HG02852 (cell line): ENCODE data around the gene CCDC192.

Source experiments
- ATAC-seq: cut with Tn5 transposase; IDR thresholded peaks from one replicate; pipeline ENCODE4 v1.9.1; 2021; ENCODE audit warnings: mild to moderate bottlenecking, moderate library complexity; ENCODE audit not compliant: unreplicated experiment

The CCDC192 gene

DNA sequence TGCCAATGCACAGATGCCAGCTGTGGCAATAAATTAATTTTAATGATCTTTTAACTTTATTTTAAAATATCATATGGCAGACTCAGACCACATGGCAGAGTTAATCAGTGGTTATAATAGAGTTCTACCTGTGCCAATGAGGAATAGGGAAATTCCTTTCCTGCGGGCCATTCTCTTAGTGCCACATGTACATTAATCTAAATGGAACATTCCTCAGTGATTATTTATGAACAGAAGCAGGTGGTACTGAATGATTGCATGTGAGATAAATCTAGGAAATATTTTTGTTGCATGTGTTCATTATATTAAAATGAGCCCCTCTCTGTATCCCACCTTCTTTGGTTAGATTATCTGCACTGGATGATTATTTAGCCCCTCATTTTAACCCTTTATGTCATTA is 102.3 kb downstream of the CCDC192 start:
- no peak for ATAC-seq

DNA sequence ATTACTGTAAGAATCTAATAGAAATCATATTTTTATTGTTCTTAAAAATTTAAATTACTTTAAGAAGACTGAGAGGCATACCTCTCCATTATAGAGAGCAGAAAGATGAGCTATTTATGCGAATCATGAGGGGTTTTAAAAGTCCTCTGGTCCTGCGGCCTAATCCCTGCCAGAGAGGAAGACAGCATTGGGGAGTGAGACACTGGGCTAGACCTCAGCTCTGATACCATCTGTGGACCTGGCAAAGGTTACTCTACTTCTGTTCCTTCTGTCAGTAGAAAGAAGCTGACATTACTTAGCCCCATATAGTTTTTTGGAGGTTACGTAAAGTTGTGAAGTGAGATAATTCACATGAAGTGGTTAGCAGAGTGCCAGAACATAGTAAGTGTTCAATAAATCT is 103.6 kb downstream of the CCDC192 start:
- ATAC-seq, result no peak

DNA sequence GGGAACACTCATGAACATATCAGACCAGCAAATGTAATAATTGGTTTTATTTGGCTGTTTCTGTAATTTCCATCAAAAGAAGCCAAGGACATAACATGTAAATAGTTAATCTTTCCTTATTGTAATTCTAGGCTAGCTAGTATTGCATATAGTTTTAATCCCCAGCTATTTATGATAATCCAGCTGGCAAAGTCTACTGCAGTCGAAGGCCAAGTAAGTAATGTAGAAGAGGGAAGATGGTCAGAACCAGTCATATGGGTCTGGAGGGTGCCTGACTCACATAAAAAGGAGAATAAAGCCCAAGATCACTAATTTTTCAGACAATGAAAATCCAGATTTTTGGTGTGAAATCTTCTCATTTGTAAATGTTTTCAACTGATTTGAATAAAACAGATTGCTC is 106.3 kb downstream of the CCDC192 start:
- ATAC-seq, result no peak

DNA sequence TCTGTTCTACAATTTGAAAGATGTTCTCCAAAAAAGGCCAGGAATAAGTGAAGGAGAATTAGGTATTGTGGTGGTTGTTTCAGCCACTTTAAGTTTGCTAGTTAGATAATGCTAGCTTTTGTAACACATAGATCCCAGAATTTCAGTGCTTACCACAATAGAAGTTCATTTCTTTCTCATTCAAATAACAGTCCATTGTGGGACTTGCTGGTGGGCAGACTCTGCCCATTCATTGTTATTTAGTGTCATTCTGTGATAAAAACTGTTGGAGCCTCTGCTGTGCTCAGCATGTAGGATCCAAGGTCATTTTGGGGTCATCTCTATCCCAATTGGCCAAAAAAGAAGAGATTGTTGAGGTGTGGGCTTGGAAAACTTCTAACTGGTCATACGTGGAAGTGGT is 106.8 kb downstream of the CCDC192 start:
- ATAC-seq, result no peak

DNA sequence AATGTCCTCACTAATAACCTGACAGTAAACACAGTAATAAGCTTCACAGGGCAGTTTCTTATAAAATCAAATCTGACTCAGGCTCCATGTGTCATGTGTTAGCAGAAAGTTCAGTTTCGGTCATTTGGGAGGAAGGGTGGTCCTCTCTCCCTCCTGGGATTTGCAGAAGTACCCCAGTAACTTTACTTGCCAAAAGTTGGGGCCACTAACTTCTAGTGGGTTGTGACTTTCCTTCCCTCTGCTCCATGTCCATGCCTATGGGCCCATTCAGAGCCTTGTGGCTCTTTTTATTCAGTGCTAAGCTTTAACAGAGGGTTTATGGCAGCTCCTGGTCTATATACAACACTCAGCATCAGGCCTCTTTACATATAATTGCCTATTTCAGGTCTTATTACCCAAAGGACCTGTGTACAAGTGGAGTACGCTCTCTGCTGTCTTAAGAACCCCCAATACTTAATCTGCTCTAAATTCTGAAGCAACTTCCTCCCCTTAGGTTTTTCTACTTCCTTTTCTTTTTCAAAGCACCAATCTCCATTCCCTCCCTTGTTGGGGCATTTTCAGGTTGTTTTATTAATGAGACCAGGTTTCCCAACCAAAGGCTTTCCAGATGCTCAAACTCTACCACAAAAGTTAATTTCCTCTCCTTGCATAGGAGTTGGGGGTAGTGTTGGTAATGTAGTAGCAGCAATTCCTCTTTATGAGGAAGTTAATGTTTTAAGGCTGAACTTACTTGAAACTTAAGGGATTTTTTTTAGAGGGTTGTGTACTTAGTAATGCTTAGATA is 107.7 kb downstream of the CCDC192 start:
- no peak for ATAC-seq

DNA sequence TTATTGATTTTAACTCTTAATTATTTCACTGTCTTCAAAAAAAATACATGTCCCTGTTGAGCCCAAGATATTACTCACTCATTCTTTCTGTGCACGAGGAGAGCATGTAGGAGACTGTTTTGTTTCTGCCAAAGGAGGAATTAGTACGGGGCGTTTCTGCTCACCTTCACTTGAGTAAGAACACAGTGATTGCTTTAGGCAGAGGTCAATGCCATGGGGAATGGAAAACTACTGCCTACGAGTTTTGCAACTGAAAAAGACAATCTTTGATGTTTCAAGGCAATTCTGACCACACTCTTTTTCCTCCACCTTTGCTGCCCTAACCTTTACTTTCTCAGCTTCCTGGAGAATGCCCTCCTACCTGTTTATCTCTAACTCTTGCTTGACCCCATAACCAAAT is 109.4 kb downstream of the CCDC192 start:
- ATAC-seq, result no peak

DNA sequence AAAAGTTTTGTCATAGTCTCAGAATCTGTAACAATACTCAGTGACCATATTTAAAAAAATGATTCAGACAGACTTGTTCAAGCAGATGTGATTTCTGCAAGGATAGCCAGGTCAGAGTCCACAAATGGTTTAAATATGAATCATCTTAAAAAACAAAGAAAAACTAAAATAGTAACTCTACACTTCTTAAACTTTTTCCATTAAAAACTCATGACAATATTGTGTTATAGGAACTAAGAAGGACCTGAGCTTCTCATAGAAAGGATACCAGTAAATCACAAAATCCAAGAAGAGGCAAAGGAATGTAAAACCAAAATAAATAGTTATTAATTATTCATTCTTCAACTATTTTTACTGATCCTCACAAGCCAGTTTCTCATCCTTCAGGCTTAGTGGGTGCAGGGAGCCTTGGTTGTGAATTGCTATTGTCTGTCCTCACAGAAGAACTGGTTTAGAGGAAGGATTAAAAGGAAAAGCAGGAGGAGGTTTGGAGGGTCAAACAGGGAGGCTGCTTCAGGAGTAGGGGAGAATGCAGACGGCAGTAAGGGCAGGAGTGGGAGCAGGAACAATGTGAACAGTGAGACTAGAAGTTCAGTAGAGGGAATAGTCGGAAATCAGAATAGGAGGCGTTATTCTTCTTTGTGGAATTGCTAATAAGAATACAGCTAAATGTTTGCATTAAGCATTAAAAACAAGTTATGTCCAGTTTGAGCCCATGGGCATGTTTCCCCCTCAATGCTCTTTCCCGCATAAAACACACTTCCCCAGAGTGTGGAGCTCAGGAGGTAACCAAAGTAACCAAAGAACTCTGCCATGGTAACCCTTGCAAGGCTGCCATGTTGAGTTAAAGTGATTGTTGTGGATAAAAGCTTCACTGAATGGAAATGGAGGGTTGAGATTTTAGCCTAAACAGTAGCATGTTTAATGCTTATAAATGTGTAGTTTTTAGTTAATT is 110.7 kb downstream of the CCDC192 start:
- ATAC-seq, result no peak

DNA sequence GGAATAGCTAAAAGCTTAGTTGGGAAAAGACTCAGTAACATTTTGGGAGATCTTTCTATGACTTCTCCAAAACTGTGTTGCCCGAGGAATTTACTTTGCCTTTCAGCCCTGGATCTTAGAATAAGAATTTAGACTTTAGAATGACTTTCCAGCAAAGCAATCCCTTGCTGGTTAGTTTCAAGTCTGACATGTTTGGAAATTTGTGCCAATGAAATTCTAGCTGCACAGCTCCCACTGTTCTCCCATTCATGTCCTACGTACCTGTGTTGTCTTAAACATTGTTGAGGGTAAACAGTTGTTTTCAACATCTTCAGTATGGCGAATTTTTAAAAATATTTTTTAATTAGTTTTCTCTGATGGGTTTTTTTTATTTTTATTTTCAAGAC is 111.4 kb downstream of the CCDC192 start:
- no peak for ATAC-seq

DNA sequence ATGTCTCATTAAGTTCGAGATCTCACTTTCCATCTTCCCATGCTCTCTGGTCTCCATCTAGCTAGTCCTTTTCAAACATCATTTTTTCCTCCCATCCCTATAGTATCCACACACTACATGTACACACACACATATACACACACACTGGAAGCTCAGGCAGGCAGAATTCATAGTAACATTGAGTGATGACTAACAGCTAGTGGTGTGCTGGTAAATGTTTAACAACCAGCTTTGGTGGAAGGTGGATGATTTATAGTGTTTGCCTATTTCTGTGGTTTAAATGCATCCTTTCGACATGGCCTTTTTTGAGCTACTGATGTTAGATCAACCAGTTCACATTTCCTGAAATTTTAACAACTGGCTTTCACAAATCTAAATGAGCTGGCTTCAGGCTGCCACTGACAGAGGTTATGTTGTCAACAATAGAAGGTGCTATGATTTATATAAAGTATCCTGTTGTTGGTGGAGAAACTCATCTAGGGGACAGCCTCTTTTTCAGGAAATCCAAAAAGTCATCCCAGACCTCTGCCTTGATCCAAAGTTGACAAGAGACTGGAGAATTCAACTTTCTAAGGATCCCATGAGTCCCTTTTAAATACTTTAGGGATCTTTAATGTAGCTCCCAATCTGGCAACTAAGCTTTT is 117.8 kb downstream of the CCDC192 start:
- ATAC-seq, result no peak

DNA sequence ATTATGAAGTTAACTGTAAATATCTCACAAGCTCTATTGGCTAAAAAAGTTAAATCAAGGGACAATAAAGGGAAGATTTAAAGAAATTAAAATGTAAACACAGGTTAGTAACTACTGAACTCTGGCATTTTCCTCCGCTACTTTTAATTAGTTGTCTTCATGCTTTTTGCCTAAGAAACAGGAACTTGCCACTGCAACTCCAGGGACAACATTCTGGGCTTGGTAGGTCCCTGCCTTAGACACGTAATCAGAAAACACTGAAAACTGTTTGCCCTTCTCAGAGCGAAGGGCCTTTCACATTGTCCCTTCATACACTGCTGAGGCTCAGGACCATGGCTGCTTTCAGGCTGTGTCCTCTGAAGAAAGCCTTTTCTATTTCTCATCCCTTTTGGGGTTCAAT is 118.7 kb downstream of the CCDC192 start:
- no peak for ATAC-seq

DNA sequence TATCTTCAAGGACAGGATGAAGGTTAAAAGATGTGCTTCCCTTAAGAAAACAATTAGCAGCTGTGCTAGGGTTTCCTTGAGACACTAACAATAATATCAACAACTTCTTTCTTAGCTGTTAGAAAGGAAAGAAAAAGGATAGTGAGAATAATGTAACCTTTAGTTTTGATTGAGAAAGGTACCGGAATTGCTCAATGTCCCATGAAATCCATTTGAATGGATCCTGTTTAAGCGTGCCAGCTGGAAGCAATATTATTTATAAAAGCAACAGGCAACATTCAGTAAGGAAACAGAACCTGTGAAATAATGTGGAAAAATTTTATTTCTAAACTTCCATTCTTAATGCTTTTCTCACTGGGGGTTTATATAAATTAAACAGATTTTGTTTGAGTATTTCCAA is 120.9 kb downstream of the CCDC192 start:
- no peak for ATAC-seq

DNA sequence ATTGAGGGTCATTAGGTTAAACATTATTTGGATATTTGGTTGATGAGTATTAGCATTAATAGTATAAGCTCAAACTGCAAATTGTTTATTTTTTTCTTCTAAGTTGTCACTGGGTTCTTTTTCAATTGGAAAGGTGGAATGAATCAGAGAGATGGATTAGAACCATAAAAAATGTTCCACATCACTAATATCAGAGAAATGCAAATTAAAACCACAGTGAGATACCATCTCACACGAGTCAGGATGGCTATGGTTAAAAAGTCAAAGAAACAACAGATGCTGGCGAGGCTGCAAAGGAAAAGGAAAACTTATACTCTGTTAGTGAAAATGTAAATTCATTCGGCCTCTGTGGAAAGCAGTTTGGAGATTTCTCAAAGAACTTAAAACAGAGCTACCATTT is 122.8 kb downstream of the CCDC192 start:
- ATAC-seq, result no peak

DNA sequence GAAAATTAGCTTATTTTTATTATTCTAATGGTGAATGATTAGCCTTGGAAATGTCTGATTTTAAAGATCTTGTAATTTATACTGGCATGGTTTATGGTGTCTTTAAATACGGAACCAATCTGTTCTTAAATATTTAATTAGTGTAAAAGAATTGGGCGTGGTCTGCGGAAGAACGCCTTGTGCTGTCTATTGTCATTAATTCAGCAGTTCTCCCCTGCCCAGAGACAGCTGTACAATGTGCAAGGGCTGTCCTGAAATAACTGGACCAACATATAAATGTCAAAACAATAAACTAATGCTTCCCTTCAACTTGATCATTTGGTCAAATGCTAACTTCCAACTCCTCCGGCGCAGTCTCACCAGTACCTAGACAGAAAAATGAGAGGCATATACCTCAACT is 124.3 kb downstream of the CCDC192 start:
- ATAC-seq, result no peak

DNA sequence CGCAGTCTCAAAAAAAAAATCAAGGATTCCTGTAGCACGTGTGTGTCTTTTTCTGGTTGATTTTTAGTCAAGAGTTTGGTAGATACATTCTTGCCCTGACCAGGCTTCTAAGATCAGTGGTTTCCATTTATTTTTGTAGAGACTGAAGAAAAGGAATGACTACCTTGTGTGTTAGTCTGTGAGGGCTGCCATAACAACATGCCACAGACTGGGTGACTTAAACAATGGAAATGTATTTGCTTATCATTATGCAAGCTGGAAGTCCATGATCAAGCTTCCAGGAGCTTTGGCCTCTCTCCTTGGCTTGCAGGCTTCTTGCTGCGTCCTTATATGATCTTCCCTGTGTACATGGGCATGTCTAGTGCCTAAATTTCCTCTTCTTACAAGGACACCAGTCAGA is 127.0 kb downstream of the CCDC192 start:
- ATAC-seq, result no peak

DNA sequence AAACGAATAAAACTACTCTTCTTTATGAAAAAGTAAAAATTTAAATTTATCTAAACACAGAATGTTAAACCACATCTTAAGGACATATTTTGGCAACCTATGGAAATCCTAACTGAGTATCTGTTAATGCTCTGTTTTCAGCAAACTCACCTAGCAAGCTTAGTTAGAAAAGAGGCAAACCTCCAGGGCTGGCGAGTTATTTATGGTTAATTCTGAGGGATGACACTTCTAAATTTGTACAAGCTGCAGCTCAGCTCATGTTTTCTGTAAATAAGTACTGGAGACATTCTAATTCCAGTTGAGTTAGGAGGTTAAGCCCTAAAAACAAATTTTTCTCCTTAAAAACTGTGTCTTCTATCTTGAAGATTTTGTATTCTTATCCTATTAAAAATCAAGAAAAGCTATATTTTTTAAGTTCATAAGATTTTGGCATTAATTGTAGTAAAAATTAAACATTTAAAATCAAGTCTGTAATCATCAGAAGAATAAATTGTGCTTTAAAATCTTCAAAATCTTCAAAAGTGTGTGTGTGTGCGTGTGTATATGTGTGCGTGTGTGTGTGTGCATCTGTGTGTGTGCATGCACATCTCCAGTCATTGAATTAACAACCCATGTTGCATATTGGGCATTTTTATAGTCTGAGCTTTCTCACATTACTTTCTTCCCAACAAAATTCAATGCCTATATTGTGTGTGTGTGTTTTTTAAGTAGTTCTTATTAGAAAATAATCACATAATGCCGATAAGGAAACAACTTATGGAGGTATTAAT is 127.8 kb downstream of the CCDC192 start:
- ATAC-seq, result no peak

DNA sequence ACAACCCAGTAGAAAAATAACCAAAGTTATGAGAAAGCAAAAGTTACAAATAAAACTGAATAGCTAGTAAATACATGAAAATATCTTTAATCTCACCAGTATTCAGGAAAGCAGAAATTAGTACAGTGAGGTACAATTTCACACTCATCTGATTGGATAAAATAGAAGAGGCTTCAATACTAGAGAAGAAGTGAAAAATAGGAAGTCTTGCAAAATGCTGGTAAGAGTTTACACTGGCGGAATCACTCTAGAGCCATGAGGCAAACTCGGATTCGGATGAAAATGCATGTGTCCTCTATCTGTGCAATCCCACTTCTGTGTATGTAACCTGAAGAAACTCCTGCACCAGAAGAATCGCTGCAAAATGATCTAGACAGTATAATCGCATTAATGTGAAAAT is 128.9 kb downstream of the CCDC192 start:
- no peak for ATAC-seq

DNA sequence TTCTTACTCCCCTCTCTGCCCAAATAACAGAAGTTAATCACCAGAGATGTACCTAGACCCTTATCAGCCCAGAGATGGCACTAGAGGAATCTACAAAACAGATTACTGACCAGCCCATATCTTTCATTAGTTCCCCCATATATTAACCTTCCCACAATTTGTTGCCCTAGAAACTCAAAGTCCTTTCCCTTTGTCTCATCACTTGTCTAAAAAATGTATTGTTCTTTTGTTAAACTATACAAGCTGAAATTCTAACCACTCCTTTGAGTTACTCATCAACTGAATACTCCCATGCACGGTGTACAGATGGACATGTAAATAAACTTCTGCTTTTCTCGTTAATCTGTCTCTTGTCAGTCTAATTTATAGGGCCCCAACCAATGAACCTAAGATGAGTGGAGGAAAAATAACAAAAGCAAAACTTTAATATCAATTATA is 130.9 kb downstream of the CCDC192 start:
- ATAC-seq, result no peak

DNA sequence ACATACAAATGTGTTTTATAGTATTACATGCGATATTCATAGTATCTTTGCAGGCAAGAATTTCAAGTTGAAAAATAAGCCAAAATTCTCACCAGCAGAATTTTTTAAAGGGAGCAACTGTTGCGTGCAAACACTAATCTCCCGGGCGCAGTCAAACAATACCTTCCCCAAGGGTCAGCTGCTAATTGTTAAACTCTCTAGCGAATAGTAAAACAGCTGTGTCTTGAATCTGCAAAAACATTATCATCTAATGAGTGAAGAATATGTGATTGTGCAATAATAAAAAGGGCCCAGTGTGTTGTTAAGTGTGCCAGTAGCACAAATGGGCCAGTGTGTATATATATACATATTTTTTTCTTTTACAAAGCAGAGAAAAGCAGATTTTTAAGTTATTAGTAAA is 131.4 kb downstream of the CCDC192 start:
- no peak for ATAC-seq

DNA sequence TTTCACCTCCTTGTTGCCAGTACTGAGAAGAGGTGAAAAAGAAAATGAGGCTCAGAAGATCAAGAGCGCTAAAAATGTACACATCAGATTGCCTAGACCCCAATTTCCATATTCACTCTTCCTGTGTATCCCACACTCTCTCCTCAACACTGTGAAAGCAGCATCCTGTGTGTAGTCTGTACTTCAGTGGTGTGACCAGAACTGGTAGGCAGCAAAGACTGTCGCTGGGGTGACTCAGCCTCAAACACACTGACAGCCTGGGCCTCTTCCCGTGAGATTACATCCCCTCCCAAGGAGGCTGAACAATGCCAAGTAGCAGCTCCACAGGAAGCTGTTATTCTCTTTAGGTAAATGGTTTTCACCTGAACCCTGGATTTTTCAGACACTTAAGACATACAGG is 135.5 kb downstream of the CCDC192 start:
- no peak for ATAC-seq

DNA sequence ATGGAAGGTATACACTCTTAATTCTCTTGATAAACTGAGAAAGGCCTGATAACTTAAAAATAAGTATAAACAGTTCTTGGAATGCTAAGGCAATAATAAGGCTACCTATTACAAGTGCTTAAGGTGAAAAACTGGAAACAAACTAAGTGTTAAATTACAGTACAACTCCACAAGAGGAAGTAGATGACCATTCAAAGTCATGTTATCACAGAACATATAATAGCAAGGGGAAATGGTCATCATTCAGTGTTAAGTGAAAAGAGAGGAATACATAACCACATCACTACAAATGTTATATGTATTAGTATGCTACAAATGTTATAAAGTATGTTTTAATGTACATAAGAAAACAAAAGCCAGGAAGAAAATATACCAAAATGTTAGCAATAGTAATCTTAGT is 135.9 kb downstream of the CCDC192 start:
- ATAC-seq, result no peak
